ENCODE results near the gene DYDC1.
"Not testable (repeated sequence)": the region's sequence is repeated elsewhere in the genome, so short reads cannot be mapped to it uniquely, and the experiment has no call there.

The DYDC1 gene

DNA sequence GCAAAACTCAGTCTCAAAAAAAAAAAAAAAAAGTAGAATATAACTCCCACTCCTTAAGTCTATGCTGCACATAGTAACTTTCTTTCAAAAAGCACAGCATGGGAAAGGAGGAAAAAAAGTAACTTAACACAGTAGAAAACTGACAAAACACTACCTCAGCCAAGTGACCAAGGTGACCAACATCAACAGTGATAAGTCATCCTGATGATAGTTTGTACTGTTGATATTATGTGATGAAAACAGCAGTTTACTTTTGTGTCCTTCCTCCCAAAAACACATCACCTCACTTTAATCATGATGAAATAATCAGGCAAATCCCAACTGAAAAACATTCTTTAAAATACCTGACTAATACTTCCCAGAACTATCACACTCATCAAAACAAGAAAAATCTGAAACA lies 37.8 kb downstream of the DYDC1 start:
- TF ChIP-seq, protein P1, sequence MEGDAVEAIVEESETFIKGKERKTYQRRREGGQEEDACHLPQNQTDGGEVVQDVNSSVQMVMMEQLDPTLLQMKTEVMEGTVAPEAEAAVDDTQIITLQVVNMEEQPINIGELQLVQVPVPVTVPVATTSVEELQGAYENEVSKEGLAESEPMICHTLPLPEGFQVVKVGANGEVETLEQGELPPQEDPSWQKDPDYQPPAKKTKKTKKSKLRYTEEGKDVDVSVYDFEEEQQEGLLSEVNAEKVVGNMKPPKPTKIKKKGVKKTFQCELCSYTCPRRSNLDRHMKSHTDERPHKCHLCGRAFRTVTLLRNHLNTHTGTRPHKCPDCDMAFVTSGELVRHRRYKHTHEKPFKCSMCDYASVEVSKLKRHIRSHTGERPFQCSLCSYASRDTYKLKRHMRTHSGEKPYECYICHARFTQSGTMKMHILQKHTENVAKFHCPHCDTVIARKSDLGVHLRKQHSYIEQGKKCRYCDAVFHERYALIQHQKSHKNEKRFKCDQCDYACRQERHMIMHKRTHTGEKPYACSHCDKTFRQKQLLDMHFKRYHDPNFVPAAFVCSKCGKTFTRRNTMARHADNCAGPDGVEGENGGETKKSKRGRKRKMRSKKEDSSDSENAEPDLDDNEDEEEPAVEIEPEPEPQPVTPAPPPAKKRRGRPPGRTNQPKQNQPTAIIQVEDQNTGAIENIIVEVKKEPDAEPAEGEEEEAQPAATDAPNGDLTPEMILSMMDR (IDR thresholded peaks at IDR 0.05; ENCODE audit: control insufficient read depth, extremely low read depth, insufficient read depth): no peak
- no peak for DNase-seq (ENCODE audit: low read depth)
- H3K4me3 ChIP-seq (ENCODE audit: low read depth, low read length): no peak overlapping the region

DNA sequence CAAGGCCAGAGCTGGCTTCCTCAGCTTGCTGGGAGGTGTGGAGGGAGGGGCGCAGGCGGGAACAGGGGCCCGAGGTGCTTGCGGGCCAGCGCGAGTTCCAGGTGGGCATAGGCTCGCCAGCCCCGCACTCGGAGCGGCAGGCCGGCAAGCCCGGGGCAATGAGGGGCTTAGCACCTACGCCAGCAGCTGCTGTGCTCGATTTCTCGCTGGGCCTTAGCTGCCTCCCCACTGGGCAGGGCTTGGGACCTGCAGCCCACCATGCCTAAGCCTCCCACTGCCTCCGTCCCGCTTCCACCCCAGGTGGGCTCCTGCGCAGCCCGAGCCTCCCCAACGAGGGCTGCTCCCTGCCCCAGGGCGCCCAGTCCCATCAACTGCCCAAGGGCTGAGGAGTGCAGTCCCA lies 41.2 kb downstream of the DYDC1 start:
- TF ChIP-seq, protein P1 (IDR thresholded peaks at IDR 0.05; ENCODE audit: control insufficient read depth, extremely low read depth, insufficient read depth): no peak
- H3K4me3 ChIP-seq (ENCODE audit: low read depth, low read length): no peak overlapping the region
- no peak for DNase-seq (ENCODE audit: low read depth)

DNA sequence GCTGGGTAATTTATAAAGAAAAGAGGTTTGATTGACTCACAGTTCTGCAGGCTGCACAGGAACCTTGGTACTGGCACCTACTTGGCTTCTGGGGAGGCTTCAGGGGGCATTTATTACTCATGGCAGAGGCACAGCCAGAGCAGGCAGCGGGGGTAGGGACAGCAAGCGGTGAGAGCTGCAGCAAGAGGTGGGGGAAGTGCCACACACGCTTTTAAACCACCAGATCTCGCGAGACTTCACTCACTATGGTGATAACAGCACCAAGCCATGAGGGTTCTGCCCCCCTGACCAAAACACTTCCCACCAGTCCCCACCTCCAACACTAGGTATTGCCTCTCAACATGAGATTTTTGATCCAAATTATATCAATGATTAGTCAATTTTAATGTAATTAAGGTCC lies 43.0 kb downstream of the DYDC1 start:
- TF ChIP-seq, protein P1 (IDR thresholded peaks at IDR 0.05; ENCODE audit: control insufficient read depth, extremely low read depth, insufficient read depth): no peak
- H3K4me3 ChIP-seq (ENCODE audit: low read depth, low read length): no peak overlapping the region
- DNase-seq (ENCODE audit: low read depth): no peak

DNA sequence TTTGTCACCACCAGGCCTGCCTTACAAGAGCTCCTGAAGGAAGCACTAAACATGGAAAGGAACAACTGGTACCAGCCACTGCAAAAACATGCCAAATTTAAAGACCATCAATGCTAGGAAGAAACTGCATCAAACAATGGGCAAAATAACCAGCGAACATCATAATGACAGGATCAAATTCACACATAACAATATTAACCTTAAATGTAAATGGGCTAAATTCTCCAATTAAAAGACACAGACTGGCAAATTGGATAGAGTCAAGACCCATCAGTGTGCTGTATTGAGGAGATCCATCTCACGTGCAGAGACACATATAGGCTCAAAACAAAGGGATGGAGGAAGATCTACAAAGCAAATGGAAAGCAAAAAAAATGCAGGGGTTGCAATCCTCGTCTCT lies 50.6 kb downstream of the DYDC1 start:
- not testable (repeated sequence) for H3K4me3 ChIP-seq (ENCODE audit: low read depth, low read length); DNase-seq (ENCODE audit: low read depth)

DNA sequence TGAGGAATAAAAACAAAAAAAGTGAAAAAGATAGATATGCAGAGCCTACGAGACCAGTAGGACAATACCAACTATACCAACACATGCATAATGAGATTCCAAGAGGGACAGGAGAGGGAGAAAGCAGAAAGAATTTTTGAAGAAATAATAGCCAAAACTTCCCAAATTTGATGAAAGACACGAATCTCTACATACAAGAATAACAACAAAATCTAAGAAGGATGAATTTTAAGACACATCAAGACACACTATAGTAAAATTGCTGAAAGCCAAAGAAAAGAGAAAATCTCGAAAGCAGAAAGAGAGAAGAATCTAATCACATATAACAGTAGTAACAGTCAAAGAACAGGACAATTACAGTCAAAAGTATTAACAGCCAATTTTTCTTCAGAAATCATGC lies 59.6 kb downstream of the DYDC1 start:
- H3K4me3 ChIP-seq (ENCODE audit: low read depth, low read length): no peak overlapping the region
- DNase-seq (ENCODE audit: low read depth): no peak
- TF ChIP-seq, protein P1 (IDR thresholded peaks at IDR 0.05; ENCODE audit: control insufficient read depth, extremely low read depth, insufficient read depth): no peak

DNA sequence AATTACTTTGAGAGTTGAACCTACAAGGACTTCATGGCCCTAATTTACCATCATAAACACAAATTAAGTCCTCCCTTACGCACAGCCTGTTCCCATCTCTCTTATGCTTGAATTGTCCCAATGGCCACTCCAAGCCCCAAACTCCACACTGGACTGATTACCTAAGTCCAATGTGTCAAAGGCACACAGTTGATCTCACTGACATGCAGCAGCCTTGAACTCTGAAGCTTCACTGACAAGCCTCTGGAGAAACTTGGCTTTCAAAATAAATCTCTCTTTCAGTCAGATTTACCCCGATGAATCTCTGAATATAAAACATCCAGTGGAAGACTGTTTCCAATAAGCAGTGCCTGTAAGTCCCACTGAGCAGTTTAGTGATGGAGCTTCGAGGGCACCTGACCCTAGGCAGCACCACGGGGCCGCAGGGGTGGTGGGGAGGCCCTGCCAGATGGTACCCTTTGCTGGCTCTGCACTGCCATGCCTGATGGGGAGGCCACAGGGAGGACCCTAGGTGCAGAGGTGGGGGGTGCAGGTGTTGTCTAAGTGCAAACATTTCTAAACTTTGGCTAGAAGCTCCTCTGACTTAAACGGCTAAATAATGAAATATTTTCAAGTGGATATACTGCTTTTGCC lies 63.8 kb downstream of the DYDC1 start:
- TF ChIP-seq, protein P1 (IDR thresholded peaks at IDR 0.05; ENCODE audit: control insufficient read depth, extremely low read depth, insufficient read depth): no peak
- no peak overlapping the region for H3K4me3 ChIP-seq (ENCODE audit: low read depth, low read length)
- no peak for DNase-seq (ENCODE audit: low read depth)

DNA sequence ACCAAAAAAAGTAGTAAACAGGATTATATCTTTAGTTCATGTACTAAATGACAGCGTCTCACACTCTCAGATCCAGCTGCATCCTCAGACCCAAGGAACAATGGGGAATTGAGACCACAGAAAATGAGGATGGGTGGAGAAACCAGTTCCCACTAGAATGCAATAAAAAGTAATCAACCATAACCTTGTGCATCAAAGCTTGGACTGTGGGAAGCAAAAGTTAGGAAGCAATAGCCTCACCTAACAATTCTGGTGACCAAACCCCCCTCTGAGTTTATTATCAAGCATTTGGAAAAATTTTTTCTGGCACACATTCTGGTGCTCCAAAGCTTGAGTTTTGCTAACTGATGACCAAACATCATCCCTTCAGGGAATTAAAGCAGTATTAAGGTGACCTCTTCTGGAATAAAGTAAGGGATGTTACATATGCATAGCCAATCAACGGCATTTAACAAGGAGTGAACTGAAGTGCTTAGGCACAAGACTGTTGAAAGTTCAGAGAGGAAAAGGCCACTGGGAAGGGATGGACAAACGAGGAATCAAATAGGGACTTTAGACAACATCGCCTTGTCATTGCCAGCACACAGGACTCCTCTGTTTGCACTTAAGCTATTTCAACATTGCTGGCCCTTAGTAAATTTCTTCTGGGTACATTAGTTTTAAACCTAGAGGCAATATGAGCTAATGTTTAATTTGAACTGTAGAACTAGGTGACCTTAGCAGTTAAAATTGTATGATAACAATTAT lies 65.9 kb downstream of the DYDC1 start:
- H3K4me3 ChIP-seq (ENCODE audit: low read depth, low read length): no peak overlapping the region
- TF ChIP-seq, protein P1 (IDR thresholded peaks at IDR 0.05; ENCODE audit: control insufficient read depth, extremely low read depth, insufficient read depth): no peak
- peak; percentile 8 for DNase-seq (ENCODE audit: low read depth)

Data from LNCaP clone FGC (cell line).